ENCODE measurements around the gene PRORP. TPM values are rescaled to one million over a fixed set of nuclear protein-coding genes. Genes with fewer than 3 reads are reported as not detected.

The PRORP gene
- total and polyA plus RNA-seq, 9 donors = 6.7 to 36.4 (median 11.9) TPM

- H3K27ac ChIP-seq = no peak overlapping the region
These were observed 1.8 kb downstream of the PRORP start for GRCh38 chr14:35124127-35124526.

GRCh38 chr14:35133542-35134328, 11.4 kb downstream of the PRORP start:
- Histone ChIP-seq H3K4me3 (no peak overlapping the region), H3K36me3 (no peaks in the 10 kb centered on the region), H3K4me1 (ENCODE audit: insufficient read depth) (no peaks in the 10 kb centered on the region), H3K27me3 (no peaks in the 10 kb centered on the region), H3K9me3 (no peaks in the 10 kb centered on the region), H3K27ac (no peak overlapping the region)
- TF ChIP-seq POLR2A (IDR thresholded peaks at IDR 0.05) = no peak
- no peak for TF ChIP-seq EP300 (IDR thresholded peaks at IDR 0.05)
- no peak for TF ChIP-seq CTCF (IDR thresholded peaks at IDR 0.05)
- DNase-seq = no peak
- intact Hi-C loops (cut with DNase I) = no loop called here
- WGBS, 3 donors = 72 to 82% (median 80%) methylated on average over 6 of the region's 6 CpGs

More at GRCh38 chr14:35124127-35124526, 1.8 kb downstream of the PRORP start:
- Histone ChIP-seq H3K4me3 (no peak overlapping the region), H3K4me1 (ENCODE audit: insufficient read depth) (no peaks in the 10 kb centered on the region), H3K27me3 (no peaks in the 10 kb centered on the region), H3K36me3 (no peaks in the 10 kb centered on the region), H3K9me3 (no peaks in the 10 kb centered on the region)
- 92 to 100% (median 98%) methylated on average over 1 of the region's 1 CpG for WGBS, 3 donors
- TF ChIP-seq EP300 (IDR thresholded peaks at IDR 0.05) (no peak), CTCF (IDR thresholded peaks at IDR 0.05) (no peak), POLR2A (IDR thresholded peaks at IDR 0.05) (no peak)
- no peak for DNase-seq
- intact Hi-C loops (cut with DNase I) = no loop called here

GRCh38 chr14:35134329-35135123, 12.2 kb downstream of the PRORP start:
- Histone ChIP-seq H3K27me3 (no peaks in the 10 kb centered on the region), H3K9me3 (no peaks in the 10 kb centered on the region), H3K4me3 (no peak overlapping the region), H3K4me1 (ENCODE audit: insufficient read depth) (no peaks in the 10 kb centered on the region), H3K36me3 (no peaks in the 10 kb centered on the region), H3K27ac (no peak overlapping the region)
- TF ChIP-seq CTCF (IDR thresholded peaks at IDR 0.05) = no peak
- no peak for TF ChIP-seq EP300 (IDR thresholded peaks at IDR 0.05)
- TF ChIP-seq POLR2A (IDR thresholded peaks at IDR 0.05) = no peak
- WGBS, 3 donors = 91 to 94% (median 94%) methylated on average over 4 of the region's 4 CpGs
- DNase-seq = no peak
- intact Hi-C loops (cut with DNase I) = loop anchor here in 2 of 4 donors (5.0 kb wide), 1 partner anchor 283 kb away; no protein-coding TSS in a partner anchor

- H3K4me1 ChIP-seq (ENCODE audit: insufficient read depth) = no peaks in the 10 kb centered on the region
- TF ChIP-seq CTCF (IDR thresholded peaks at IDR 0.05) = no peak
- no peak for TF ChIP-seq POLR2A (IDR thresholded peaks at IDR 0.05)
- DNase-seq = no peak
- H3K36me3 ChIP-seq = no peaks in the 10 kb centered on the region
- no peaks in the 10 kb centered on the region for H3K27me3 ChIP-seq
- no peak overlapping the region for H3K4me3 ChIP-seq
- no peaks in the 10 kb centered on the region for H3K9me3 ChIP-seq
- no peak overlapping the region for H3K27ac ChIP-seq
- WGBS, 3 donors = 91% methylated on average over 5 of the region's 5 CpGs; no CpG with 5 or more reads in 2 of the 3 donors
- intact Hi-C loops (cut with DNase I) = loop anchor here in 2 of 4 donors (5.0 kb wide), 1 partner anchor 279 kb away; no protein-coding TSS in a partner anchor
These were observed 16.2 kb downstream of the PRORP start for GRCh38 chr14:35138585-35138984.

Data from ovary (tissue), 9 donors.